K562 (cell line): ENCODE results near the gene AIPL1. TPM values are rescaled to one million over a fixed set of nuclear protein-coding genes. Genes with fewer than 3 reads are reported as not detected.

Experiments
- ATF6 ChIP-seq: sonication (generic); formaldehyde crosslinking; IDR thresholded peaks from 2 replicates; pipeline ENCODE4 v1.4.0; 2020; ENCODE audit warnings: mild to moderate bottlenecking, missing genetic modification reagents
- CREB5 ChIP-seq: fragments of 250-450 bp; sonication (Bioruptor Pico); IDR thresholded peaks from 2 replicates; pipeline ENCODE4 v1.5.0; 2020; ENCODE audit warnings: mild to moderate bottlenecking
- DMBX1 ChIP-seq: fragments of 250-450 bp; sonication (Bioruptor Pico); IDR thresholded peaks from 2 replicates; pipeline ENCODE4 v1.8.0; 2022; ENCODE audit warnings: inconsistent platforms, mild to moderate bottlenecking, moderate library complexity, borderline replicate concordance
- E2F5 ChIP-seq: sonication (generic); formaldehyde crosslinking; IDR thresholded peaks from 2 replicates; pipeline ENCODE4 v1.8.0; 2022; ENCODE audit warnings: mild to moderate bottlenecking, missing genetic modification reagents
- EP300 ChIP-seq: IDR thresholded peaks from 2 replicates; pipeline ENCODE4 v1.6.1; 2012; ENCODE audit warnings: low read length, improper control_type of control experiment
- ZNF512 ChIP-seq: IDR thresholded peaks from 2 replicates; pipeline ENCODE4 v1.6.1; 2016; ENCODE audit warnings: missing genetic modification characterization, missing compliant biosample characterization
- polyA plus RNA-seq, 8 experiments: library from polyadenylated mRNA; depleted of rRNA in 4 of 8; stranded (reverse) in 5 of 8; unstranded in 3 of 8; fragments of >200 nt; fragmentation: Nextera tagmentation in 2 of 8; fragmentation: Illumina TruSeq in 1 of 8; extraction: Ambion mirVana in 2 of 8; extraction: Trizol in 1 of 8; gene quantifications; 2 replicates each; pipeline versions ENCODE4 v1.2.1 to v1.2.3, GENCODE V29; 2011 to 2014; ENCODE audit warnings: inconsistent platforms in 1 of 8, missing spikeins in 1 of 8
- total RNA-seq, 7 experiments: library from RNA; depleted of rRNA in 6 of 7; stranded (reverse); fragments of >200 nt in 6 of 7; fragmentation: Illumina TruSeq in 2 of 7; extraction: Trizol in 2 of 7; gene quantifications; 2 replicates each; pipeline versions ENCODE4 v1.2.1 to v1.2.3, GENCODE V29; 2011 to 2021; ENCODE audit warnings: low replicate concordance in 1 of 7

The AIPL1 gene
- total and polyA plus RNA-seq, 9 of the 15 experiments (the other 6 are each of a cell fraction or from before 2014, with no cell fraction given): not detected

GRCh38 chr17:6387442-6387841 lies 47.5 kb downstream of the AIPL1 start (continued):
- TF ChIP-seq ATF6 (CRISPR knock-in tag) (no peak), EP300 (no peak), DMBX1 (CRISPR knock-in tag) (no peak), CREB5 (CRISPR knock-in tag) (no peak), E2F5 (CRISPR knock-in tag) (no peak), ZNF512 (no peak)
